ENCODE data around the gene OR6N2. TPM values are rescaled to one million over a fixed set of nuclear protein-coding genes. Genes with fewer than 3 reads are reported as not detected.

The OR6N2 gene
- total RNA-seq, 1 experiment from 2014 or later: not detected

DNA sequence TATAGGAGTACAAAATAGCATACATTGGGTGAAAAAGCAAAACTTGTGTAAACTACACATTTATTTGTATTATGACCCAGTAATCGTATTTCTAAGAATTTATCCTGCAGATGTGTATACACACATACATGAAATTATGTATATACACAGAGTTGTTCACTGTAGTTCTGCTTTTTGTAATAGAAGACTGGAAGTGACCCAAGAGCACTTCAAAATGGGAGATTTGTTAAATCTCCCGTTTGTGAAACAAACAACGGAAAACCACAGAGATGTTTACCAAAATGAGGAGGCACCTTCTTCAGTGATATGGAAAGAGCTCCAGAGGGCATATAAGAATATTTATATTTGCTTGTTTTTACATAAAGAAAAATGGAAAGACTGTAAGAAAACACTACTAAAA, 32.2 kb upstream of the OR6N2 start:
- DNase-seq: no peak
- Mint-ChIP-seq H3K9me3 (no peaks in the 10 kb centered on the region), H3K4me3 (no peak overlapping the region), H3K4me1 (no peaks in the 10 kb centered on the region), H3K27ac (no peak overlapping the region), H3K27me3 (ENCODE audit: low read depth) (no peaks in the 10 kb centered on the region), H3K36me3 (ENCODE audit: insufficient read depth in 1 of 3, low read depth in 3 of 3) (no peaks in the 10 kb centered on the region)
- Histone ChIP-seq H3K9ac (ENCODE audit: extremely low read depth, insufficient read length, low read length) (no peak overlapping the region), H2AFZ (ENCODE audit: low read length) (no peak overlapping the region), H2AK5ac (ENCODE audit: insufficient read length, low read length) (no peak overlapping the region), H2BK5ac (ENCODE audit: insufficient read length, low read length) (no peak overlapping the region), H3K4me1 (ENCODE audit: insufficient read depth, low read length) (no peaks in the 10 kb centered on the region), H4K91ac (ENCODE audit: insufficient read length, low read depth, low read length) (no peak overlapping the region), H3K79me1 (ENCODE audit: insufficient read depth, low read depth, low read length, poor library complexity, severe bottlenecking) (no peaks in the 10 kb centered on the region), H3K9me3 (ENCODE audit: control insufficient read depth, low read depth, low read length) (no peaks in the 10 kb centered on the region), H2BK120ac (ENCODE audit: low read depth, low read length, poor library complexity, severe bottlenecking) (no peak overlapping the region), H3K27me3 (ENCODE audit: insufficient read depth, low read length) (no peaks in the 10 kb centered on the region), H4K5ac (ENCODE audit: insufficient read length, low read depth, low read length) (no peak overlapping the region), H3K79me2 (ENCODE audit: insufficient read depth, low read length) (no peaks in the 10 kb centered on the region), H3T11ph (ENCODE audit: low read length) (no peak overlapping the region), H2BK15ac (ENCODE audit: low read depth, low read length) (no peak overlapping the region), H4K8ac (replicated peaks; ENCODE audit: insufficient read length, low read depth, low read length) (no peak overlapping the region), H2BK12ac (ENCODE audit: insufficient read length, low read depth, low read length) (no peak overlapping the region), H3K18ac (ENCODE audit: insufficient read length, low read depth, low read length) (no peak overlapping the region), H4K20me1 (ENCODE audit: control insufficient read depth, insufficient read depth, insufficient read length) (no peaks in the 10 kb centered on the region), H2BK20ac (ENCODE audit: low read depth, low read length, poor library complexity, severe bottlenecking) (no peak overlapping the region), H3K56ac (ENCODE audit: insufficient read length, low read depth, low read length) (no peak overlapping the region), H3K4ac (ENCODE audit: low read depth, low read length) (no peak overlapping the region), H3K4me2 (ENCODE audit: insufficient read depth, insufficient read length, low read length) (no peak overlapping the region), H3K23me2 (ENCODE audit: insufficient read length, low read depth, low read length, poor library complexity, severe bottlenecking) (no peaks in the 10 kb centered on the region), H3K14ac (ENCODE audit: insufficient read depth, low read length) (no peak overlapping the region), H3K23ac (ENCODE audit: insufficient read length, low read depth, low read length) (no peak overlapping the region), H3K27ac (ENCODE audit: insufficient read length, low read depth, low read length) (no peak overlapping the region)
- TF ChIP-seq CTCF (conservative IDR thresholded peaks at IDR 0.05): no peak
- no CpG with 5 or more reads among the region's 3 CpGs for WGBS (ENCODE audit: extremely low coverage, insufficient read length, low lambda C conversion rate)

All from H9 (cell line).